SK-N-MC (cell line): ENCODE measurements around the gene YIPF5.

Experiments used
- DNase-seq: peaks from one replicate; pipeline ENCODE4 v3.0.0-alpha.2; 2011; ENCODE audit warnings: low read depth, low spot score
- H3K27ac ChIP-seq: fragments of 200-600 bp; sonication (generic); 2 replicates; pipeline ENCODE4 v1.5.1; 2016; ENCODE audit warnings: mixed run types
- H3K36me3 ChIP-seq: fragments of 200-600 bp; sonication (generic); 2 replicates; pipeline ENCODE4 v1.6.1; 2017; ENCODE audit warnings: antibody characterized with exemption, low read length, mixed read lengths; ENCODE audit not compliant: insufficient read depth
- H3K4me3 ChIP-seq: fragments of 200-600 bp; sonication (generic); 2 replicates; pipeline ENCODE4 v1.5.1; 2016
- H3K9ac ChIP-seq: fragments of 200-600 bp; sonication (generic); 2 replicates; pipeline ENCODE4 v1.8.0; 2017; ENCODE audit warnings: mixed run types, mixed read lengths; ENCODE audit not compliant: insufficient read length
- H3K9me3 ChIP-seq: fragments of 200-600 bp; sonication (generic); 2 replicates; pipeline ENCODE4 v1.6.1; 2017; ENCODE audit warnings: low read depth, mild to moderate bottlenecking, antibody characterized with exemption, low read length, moderate library complexity, mixed read lengths
- EZH2 ChIP-seq: fragments of 200-600 bp; sonication (generic); IDR thresholded peaks from one replicate; pipeline ENCODE4 v1.6.1; 2017; ENCODE audit warnings: antibody characterized with exemption
- FOXP2 ChIP-seq: optimal IDR thresholded peaks from 2 replicates; pipeline ENCODE3; 2011; ENCODE audit warnings: mild to moderate bottlenecking, moderate library complexity; ENCODE audit not compliant: insufficient read depth; ENCODE audit errors: extremely low read length, control extremely low read depth
- POLR2AphosphoS5 ChIP-seq: IDR thresholded peaks from 2 replicates; pipeline ENCODE4 v1.6.1; 2012; ENCODE audit warnings: mild to moderate bottlenecking, low read depth, low read length, borderline replicate concordance

Gene YIPF5

DNA sequence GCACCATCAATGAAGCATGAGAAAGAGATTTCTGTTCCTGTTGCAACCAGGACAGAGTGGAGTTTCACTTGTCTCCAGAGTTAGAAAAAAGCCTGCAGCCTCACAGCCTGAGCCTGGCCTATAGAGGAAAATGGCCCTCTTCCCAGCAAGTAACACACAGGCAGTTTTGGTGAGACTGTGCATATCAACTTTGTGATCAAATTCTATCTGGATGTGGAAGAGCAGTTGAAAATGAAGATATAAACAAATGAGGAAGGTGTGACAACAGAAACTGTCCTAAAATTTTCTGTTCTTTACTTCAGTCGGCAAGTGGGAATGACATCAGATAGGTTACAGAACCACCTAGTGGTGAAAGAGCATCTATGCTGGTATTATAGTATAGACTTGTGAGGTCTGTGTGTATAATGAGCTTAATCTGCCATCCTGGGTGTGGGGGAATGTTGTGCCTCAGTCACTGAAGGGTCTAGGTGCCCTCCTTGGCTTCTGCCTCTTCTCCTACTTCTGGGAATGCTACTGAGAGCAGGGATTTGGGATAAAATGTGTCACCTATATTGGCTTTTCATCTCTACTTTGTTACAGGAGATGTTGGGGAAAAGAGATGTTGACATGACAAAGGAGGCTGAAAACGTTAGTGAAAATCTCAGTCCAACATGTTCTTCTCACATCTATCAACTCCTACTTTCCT is 28.2 kb downstream of the YIPF5 start:
- no peaks in the 10 kb centered on the region for H3K36me3 ChIP-seq
- H3K27ac ChIP-seq, result no peak overlapping the region
- no peak overlapping the region for H3K4me3 ChIP-seq
- no peak for TF ChIP-seq POLR2AphosphoS5
- no peak for TF ChIP-seq EZH2
- no peak for TF ChIP-seq FOXP2
- H3K9me3 ChIP-seq, result no peaks in the 10 kb centered on the region
- H3K9ac ChIP-seq, result no peak overlapping the region
- DNase-seq, result no peak

- H3K9ac ChIP-seq, result no peak overlapping the region
- DNase-seq, result no peak
- H3K36me3 ChIP-seq, result no peaks in the 10 kb centered on the region
- TF ChIP-seq FOXP2, result no peak
- TF ChIP-seq EZH2, result no peak
- no peak for TF ChIP-seq POLR2AphosphoS5
- H3K4me3 ChIP-seq, result no peak overlapping the region
- no peaks in the 10 kb centered on the region for H3K9me3 ChIP-seq
- no peak overlapping the region for H3K27ac ChIP-seq
Observed at GRCh38 chr5:144141585-144141984, 28.9 kb downstream of the YIPF5 start.

DNA sequence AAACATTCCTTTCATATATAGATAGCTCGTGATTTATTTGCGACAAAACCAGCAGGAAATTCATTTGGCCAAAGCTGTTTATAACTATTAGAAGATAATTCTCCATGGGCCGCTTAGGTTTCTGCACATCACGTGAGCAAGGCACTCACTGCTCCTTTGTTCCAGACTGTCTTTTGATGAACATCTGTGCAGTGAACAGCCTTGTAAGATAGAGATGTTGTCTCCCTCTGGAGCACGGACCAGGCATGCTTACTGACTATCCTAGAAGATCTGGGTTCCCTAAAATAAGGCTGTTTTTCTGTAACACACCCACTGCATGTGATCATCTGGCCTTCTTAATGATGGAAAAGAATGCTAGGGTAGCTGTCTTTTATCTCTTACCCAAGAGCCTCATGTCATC is 30.9 kb downstream of the YIPF5 start:
- Histone ChIP-seq H3K27ac (no peak overlapping the region), H3K4me3 (no peak overlapping the region), H3K36me3 (no peaks in the 10 kb centered on the region), H3K9ac (no peak overlapping the region), H3K9me3 (no peaks in the 10 kb centered on the region)
- DNase-seq, result no peak
- TF ChIP-seq FOXP2 (no peak), EZH2 (no peak), POLR2AphosphoS5 (no peak)

- Histone ChIP-seq H3K9ac (no peak overlapping the region), H3K4me3 (no peak overlapping the region), H3K36me3 (no peaks in the 10 kb centered on the region), H3K9me3 (no peaks in the 10 kb centered on the region), H3K27ac (no peak overlapping the region)
- TF ChIP-seq POLR2AphosphoS5 (no peak), EZH2 (no peak), FOXP2 (no peak)
- DNase-seq, result no peak
Observed at GRCh38 chr5:144135113-144135762, 35.2 kb downstream of the YIPF5 start.

DNA sequence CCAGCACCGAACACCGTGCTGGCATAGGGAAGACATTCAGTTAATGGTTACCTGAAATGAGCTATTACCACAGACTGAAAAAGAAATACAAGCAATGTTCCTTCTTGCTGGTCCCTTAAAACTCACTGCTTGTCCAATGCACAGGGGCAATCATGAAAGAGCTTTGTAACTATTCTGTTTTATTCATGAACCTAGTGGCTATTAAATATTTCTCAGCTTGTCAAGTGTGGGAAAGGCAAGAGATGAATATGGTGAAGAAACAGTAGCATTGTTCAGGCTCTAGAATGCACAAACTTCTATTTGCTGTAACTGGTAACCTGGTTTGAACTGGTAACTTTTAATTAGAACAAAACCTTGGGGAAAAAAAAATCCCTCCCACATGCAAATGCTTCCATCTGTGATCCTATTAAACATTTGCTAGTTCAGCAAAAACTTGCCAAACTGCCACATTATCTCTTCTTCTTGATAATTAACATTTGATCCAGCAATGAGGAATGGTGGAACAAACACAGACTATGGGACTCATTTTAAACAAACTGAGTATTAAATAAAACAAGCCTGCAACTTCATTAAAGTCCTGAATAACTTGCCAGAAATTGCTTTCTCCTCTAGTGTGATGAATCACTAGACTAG is 36.1 kb downstream of the YIPF5 start:
- Histone ChIP-seq H3K36me3 (no peaks in the 10 kb centered on the region), H3K9ac (no peak overlapping the region), H3K4me3 (no peak overlapping the region), H3K27ac (no peak overlapping the region), H3K9me3 (no peaks in the 10 kb centered on the region)
- no peak for DNase-seq
- TF ChIP-seq EZH2 (no peak), FOXP2 (no peak), POLR2AphosphoS5 (no peak)

DNA sequence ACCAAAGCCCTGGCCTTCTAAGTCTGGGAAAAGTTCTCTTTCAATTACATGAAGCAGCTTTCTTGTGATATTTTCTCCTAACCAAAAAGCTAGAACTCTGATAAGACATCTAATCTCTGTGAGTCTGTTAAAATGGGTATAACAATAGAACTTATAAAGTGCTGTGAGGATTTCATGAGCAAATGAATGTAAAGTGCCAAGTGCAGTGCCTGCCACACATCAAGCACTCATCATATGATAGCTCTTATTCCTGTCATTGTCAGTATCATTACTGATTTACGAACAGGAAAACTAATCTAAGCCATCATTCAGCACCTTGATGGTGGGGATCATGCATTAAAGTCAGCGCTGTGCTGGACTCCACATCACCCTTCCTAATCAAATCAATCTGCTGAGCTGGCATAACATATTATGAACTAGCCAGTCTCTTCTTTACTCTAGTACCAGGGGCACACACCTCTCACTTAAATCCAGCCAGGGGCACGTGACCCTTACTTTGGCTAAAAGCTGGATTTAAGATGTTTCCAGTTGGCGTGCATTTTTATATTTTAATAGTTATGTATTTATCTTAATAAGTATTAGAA is 37.3 kb downstream of the YIPF5 start:
- no peak for TF ChIP-seq EZH2
- TF ChIP-seq POLR2AphosphoS5, result no peak
- TF ChIP-seq FOXP2, result no peak
- Histone ChIP-seq H3K36me3 (no peaks in the 10 kb centered on the region), H3K9me3 (no peaks in the 10 kb centered on the region), H3K27ac (no peak overlapping the region), H3K4me3 (no peak overlapping the region), H3K9ac (no peak overlapping the region)
- no peak for DNase-seq

GRCh38 chr5:144131261-144131660 is 39.2 kb downstream of the YIPF5 start:
- no peak overlapping the region for H3K4me3 ChIP-seq
- H3K9me3 ChIP-seq, result no peaks in the 10 kb centered on the region
- H3K36me3 ChIP-seq, result no peaks in the 10 kb centered on the region
- DNase-seq, result no peak
- TF ChIP-seq POLR2AphosphoS5, result no peak
- no peak for TF ChIP-seq EZH2
- no peak for TF ChIP-seq FOXP2
- H3K27ac ChIP-seq, result no peak overlapping the region
- no peak overlapping the region for H3K9ac ChIP-seq

- no peak for DNase-seq
- Histone ChIP-seq H3K9ac (no peak overlapping the region), H3K4me3 (no peak overlapping the region), H3K9me3 (no peaks in the 10 kb centered on the region), H3K27ac (no peak overlapping the region), H3K36me3 (no peaks in the 10 kb centered on the region)
- TF ChIP-seq POLR2AphosphoS5, result no peak
- no peak for TF ChIP-seq EZH2
- no peak for TF ChIP-seq FOXP2
Observed at GRCh38 chr5:144130306-144130705, 40.2 kb downstream of the YIPF5 start.
